ENCODE data around the gene PI3. TPM values are rescaled to one million over a fixed set of nuclear protein-coding genes. Genes with fewer than 3 reads are reported as not detected.

The PI3 gene
- total RNA-seq (2022; extraction: Qiagen RNA extraction): 2.2 to 4.2 TPM (median 3.7 TPM) in 5 replicates

GRCh38 chr20:45174434-45175364 lies at the start of gene PI3:
TSS of gene PI3 (plus strand) at chr20:45174902. CDS start at chr20:45174923, 21 bp downstream.

DNA sequence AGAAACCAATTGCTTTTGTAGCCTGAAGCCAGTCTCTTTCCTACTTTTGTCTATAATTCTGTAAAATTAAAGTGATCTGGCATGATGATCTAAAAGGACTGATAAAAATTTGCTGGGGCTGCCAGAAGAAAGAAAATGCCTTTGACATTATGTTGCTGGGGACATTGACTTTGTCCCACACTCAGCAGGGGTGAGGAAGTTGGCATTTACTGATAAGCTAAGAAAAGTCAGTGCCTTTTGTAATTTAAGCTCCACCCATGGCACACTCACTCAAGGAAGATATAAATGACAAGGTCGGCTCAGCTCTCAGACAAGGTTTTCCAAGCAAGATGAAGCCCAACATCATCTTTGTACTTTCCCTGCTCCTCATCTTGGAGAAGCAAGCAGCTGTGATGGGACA lies 32.0 kb downstream of the PI3 start, which contains the start of gene SEMG1:
SEMG1 (plus strand) TSS at position 309 of the 400 bp plus-strand sequence; CDS start at position 330, 21 bp downstream.

GRCh38 chr20:45221076-45221475 lies 46.4 kb downstream of the PI3 start, which contains the start of gene SEMG2:
TSS of gene SEMG2 (plus strand) at chr20:45221373. CDS start at chr20:45221390, 17 bp downstream.

Other genes with a start within 250 kb of the PI3 start
- 38.6 to 46.0 TPM (median 39.2 TPM) in 5 replicates for gene TOMM34, start 214.5 kb upstream of the PI3 start, total RNA-seq (2022; extraction: Qiagen RNA extraction)
- 11.7 to 14.0 TPM (median 13.0 TPM) in 5 replicates for gene STK4, start 208.4 kb upstream of the PI3 start, total RNA-seq (2022; extraction: Qiagen RNA extraction)
- not detected in 5 replicates for gene KCNS1, start 73.8 kb upstream of the PI3 start, total RNA-seq (2022; extraction: Qiagen RNA extraction)
- not detected in 5 replicates for gene WFDC5, start 59.7 kb upstream of the PI3 start, total RNA-seq (2022; extraction: Qiagen RNA extraction)
- gene WFDC12, start 50.4 kb upstream of the PI3 start, total RNA-seq (2022; extraction: Qiagen RNA extraction): not detected in 5 replicates
- not detected in 5 replicates for gene SEMG1, start 32.1 kb downstream of the PI3 start, total RNA-seq (2022; extraction: Qiagen RNA extraction)
- gene SEMG2, start 46.5 kb downstream of the PI3 start, total RNA-seq (2022; extraction: Qiagen RNA extraction): not detected in 5 replicates
- gene SLPI, start 79.7 kb downstream of the PI3 start, total RNA-seq (2022; extraction: Qiagen RNA extraction): 7.2 to 15.2 TPM (median 11.4 TPM) in 5 replicates
- gene RBPJL, start 131.9 kb downstream of the PI3 start, total RNA-seq (2022; extraction: Qiagen RNA extraction): not detected in 5 replicates
- gene MATN4, start 133.4 kb downstream of the PI3 start, total RNA-seq (2022; extraction: Qiagen RNA extraction): 0.09 to 0.26 TPM (median 0.15 TPM) in 4 of 5 replicates, not detected in the other
- gene SDC4, start 173.5 kb downstream of the PI3 start, total RNA-seq (2022; extraction: Qiagen RNA extraction): 102 to 115 TPM (median 106 TPM) in 5 replicates
- 22.2 to 33.8 TPM (median 31.0 TPM) in 5 replicates for gene SYS1, start 188.3 kb downstream of the PI3 start, total RNA-seq (2022; extraction: Qiagen RNA extraction)
- not detected in 5 replicates for gene TP53TG5, start 203.4 kb downstream of the PI3 start, total RNA-seq (2022; extraction: Qiagen RNA extraction)
- gene DBNDD2, start 233.4 kb downstream of the PI3 start, total RNA-seq (2022; extraction: Qiagen RNA extraction): 26.1 to 30.6 TPM (median 27.3 TPM) in 5 replicates
- gene PIGT, start 241.2 kb downstream of the PI3 start, total RNA-seq (2022; extraction: Qiagen RNA extraction): 94.5 to 103 TPM (median 96.9 TPM) in 5 replicates